ENCODE measurements around the gene RNU5D-1.

DNA sequence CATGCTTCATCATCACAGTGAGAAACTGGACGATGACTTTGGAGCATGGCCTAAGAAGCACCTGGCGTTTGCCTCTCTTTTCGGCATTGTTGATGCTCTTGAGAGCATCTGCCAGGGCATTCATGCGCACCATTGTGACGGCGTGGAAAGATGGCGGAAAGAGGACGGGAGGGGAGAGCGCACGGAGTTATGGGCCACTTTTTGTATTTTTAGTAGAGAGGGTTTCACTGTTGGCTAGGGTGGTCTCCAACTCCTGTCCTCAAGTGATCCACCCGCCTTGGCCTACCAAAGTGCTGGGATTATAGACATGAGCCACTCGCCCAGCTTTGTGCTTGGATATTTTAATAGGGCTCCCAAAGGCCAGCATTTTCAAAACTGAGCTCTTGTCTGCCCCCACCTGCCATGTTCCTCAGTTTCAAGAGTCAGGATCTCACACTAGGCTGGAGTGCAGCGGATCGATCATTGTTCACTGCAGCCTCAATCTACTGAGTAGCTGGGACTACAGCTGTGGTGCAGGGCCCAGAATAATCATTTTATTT is 49.7 kb upstream of the RNU5D-1 start:
- TF ChIP-seq CTCF (tag by site-specific recombination; IDR thresholded peaks at IDR 0.05), result no peak
- TF ChIP-seq, protein P1, sequence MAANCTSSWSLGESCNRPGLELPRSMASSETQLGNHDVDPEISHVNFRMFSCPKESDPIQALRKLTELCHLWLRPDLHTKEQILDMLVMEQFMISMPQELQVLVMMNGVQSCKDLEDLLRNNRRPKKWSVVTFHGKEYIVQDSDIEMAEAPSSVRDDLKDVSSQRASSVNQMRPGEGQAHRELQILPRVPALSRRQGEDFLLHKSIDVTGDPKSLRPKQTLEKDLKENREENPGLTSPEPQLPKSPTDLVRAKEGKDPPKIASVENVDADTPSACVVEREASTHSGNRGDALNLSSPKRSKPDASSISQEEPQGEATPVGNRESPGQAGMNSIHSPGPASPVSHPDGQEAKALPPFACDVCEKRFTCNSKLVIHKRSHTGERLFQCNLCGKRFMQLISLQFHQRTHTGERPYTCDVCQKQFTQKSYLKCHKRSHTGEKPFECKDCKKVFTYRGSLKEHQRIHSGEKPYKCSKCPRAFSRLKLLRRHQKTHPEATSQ (tag by site-specific recombination; IDR thresholded peaks at IDR 0.05), result no peak
- no peak for TF ChIP-seq ZNF544 (tag by site-specific recombination; IDR thresholded peaks at IDR 0.05)
- TF ChIP-seq, protein P2, sequence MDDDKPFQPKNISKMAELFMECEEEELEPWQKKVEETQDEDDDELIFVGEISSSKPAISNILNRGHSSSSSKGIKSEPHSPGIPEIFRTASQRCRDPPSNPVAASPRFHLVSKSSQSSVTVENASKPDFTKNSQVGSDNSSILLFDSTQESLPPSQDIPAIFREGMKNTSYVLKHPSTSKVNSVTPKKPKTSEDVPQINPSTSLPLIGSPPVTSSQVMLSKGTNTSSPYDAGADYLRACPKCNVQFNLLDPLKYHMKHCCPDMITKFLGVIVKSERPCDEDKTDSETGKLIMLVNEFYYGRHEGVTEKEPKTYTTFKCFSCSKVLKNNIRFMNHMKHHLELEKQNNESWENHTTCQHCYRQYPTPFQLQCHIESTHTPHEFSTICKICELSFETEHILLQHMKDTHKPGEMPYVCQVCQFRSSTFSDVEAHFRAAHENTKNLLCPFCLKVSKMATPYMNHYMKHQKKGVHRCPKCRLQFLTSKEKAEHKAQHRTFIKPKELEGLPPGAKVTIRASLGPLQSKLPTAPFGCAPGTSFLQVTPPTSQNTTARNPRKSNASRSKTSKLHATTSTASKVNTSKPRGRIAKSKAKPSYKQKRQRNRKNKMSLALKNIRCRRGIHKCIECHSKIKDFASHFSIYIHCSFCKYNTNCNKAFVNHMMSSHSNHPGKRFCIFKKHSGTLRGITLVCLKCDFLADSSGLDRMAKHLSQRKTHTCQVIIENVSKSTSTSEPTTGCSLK (tag by site-specific recombination; IDR thresholded peaks at IDR 0.05), result no peak
- no peak for TF ChIP-seq ZNF701 (tag by site-specific recombination; IDR thresholded peaks at IDR 0.05)
- no peak for TF ChIP-seq ZNF843 (tag by site-specific recombination; IDR thresholded peaks at IDR 0.05)
- TF ChIP-seq, protein P3, sequence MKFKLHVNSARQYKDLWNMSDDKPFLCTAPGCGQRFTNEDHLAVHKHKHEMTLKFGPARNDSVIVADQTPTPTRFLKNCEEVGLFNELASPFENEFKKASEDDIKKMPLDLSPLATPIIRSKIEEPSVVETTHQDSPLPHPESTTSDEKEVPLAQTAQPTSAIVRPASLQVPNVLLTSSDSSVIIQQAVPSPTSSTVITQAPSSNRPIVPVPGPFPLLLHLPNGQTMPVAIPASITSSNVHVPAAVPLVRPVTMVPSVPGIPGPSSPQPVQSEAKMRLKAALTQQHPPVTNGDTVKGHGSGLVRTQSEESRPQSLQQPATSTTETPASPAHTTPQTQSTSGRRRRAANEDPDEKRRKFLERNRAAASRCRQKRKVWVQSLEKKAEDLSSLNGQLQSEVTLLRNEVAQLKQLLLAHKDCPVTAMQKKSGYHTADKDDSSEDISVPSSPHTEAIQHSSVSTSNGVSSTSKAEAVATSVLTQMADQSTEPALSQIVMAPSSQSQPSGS (tag by site-specific recombination; IDR thresholded peaks at IDR 0.05; ENCODE audit: low read depth), result no peak
- TF ChIP-seq ZNF488 (tag by site-specific recombination; IDR thresholded peaks at IDR 0.05), result no peak
- no peak for TF ChIP-seq PRDM1 (tag by site-specific recombination; IDR thresholded peaks at IDR 0.05)
- TF ChIP-seq ZNF146 (tag by site-specific recombination; IDR thresholded peaks at IDR 0.05), result no peak
- TF ChIP-seq ZBTB1 (tag by site-specific recombination; IDR thresholded peaks at IDR 0.05), result no peak
- TF ChIP-seq ZNF311 (tag by site-specific recombination; IDR thresholded peaks at IDR 0.05; ENCODE audit: borderline replicate concordance), result no peak
- no peak for TF ChIP-seq BCL11B (tag by site-specific recombination; IDR thresholded peaks at IDR 0.05; ENCODE audit: low read depth)
- TF ChIP-seq MYNN (tag by site-specific recombination; IDR thresholded peaks at IDR 0.05; ENCODE audit: borderline replicate concordance), result no peak
